LNCaP clone FGC (cell line): Measurements from ENCODE around the gene MAP3K6.

Experiments used
- DNase-seq: peaks from one replicate; pipeline ENCODE4 v3.0.0-alpha.2; 2011; ENCODE audit warnings: low read depth
- H3K4me3 ChIP-seq: 2 replicates; pipeline ENCODE4 v1.5.1; 2011; ENCODE audit warnings: mild to moderate bottlenecking, low read depth, low read length, control low read depth
- CTCF ChIP-seq: IDR thresholded peaks from 2 replicates; pipeline ENCODE4 v1.5.1; 2012; ENCODE audit warnings: mild to moderate bottlenecking; ENCODE audit not compliant: control insufficient read depth, insufficient read depth; ENCODE audit errors: extremely low read depth

The MAP3K6 gene

DNA sequence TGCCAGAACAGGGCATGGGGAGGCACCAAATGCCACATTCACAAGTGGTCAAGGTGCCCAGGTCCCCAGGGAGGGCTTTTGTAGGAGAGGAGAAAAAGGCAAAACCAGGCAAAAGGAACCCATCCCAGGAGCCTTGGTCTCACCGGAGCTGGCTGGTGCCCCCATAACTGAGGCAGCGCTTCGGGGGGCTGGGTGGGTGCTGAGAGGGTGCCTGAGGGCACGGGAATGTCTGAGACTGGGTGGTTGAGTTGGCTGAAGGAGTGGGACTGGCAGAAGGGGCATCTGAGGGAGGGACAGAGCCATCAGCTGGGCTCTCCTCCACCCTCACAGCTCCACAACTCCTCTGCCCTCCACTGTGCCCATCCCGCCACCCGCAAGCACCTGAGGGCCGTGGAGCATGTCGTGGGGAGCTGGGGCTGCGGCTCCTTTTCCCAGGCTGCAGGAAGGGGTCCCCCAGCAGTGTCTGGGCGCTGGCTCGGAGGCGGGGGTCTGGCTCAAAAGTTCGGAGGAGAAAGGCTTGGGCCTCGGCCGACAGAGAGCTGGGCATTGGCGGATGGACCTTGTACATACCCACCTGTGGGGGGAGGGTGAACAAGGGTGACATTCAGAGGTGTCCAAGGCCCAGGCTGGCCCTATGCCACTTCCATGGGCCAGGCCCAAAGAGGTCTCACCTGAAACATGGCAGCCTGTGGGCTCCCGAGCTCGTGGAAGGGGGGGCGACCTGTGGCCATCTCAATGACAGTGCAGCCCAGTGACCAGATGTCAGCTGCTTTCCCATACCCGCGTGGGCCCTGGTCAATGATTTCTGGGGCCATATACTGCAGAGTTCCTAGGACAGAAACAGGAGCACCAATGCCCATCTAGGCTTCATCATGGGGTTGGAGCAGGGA, 8.5 kb downstream of the MAP3K6 start:
- TF ChIP-seq CTCF = no peak
- no peak for DNase-seq
- no peak overlapping the region for H3K4me3 ChIP-seq

DNA sequence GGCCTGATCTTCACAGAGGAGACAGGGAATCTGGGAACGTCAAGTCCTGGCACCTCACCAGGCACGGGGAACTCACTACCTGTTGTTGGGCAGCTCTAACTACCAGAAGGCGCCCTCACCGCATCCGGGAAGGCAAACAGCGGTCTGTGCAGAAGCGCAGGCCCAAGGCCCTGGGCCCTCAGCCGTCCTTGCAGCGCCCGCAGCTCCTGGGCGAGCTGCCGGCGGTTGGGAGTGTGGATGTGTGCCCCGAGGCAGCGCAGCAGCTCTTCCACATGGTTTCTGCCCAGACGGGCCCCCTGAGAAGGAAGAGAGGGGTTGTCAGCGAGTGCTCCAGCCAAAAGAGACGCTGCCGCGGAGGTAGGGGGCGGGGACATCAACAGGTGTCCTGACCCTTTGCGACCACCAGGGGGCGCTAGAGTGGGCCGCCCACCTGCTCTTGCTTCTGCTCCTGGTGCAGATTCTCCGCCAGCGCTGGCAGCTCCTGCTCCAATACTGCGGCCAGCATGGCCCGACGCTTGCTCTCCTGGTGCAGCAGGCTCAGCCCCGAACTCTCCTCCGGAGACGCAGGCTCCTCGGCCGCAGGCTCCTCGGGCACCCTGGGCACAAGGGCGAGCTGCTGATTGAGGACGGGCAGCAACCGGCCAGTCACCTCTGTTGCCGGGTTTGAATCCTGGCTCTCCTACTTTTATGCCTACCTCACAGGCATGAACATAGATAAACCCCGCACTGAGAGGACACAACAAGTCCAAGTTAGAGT, 9.3 kb downstream of the MAP3K6 start:
- peak; percentile 91 for TF ChIP-seq CTCF
- DNase-seq = no peak
- H3K4me3 ChIP-seq = no peak overlapping the region

DNA sequence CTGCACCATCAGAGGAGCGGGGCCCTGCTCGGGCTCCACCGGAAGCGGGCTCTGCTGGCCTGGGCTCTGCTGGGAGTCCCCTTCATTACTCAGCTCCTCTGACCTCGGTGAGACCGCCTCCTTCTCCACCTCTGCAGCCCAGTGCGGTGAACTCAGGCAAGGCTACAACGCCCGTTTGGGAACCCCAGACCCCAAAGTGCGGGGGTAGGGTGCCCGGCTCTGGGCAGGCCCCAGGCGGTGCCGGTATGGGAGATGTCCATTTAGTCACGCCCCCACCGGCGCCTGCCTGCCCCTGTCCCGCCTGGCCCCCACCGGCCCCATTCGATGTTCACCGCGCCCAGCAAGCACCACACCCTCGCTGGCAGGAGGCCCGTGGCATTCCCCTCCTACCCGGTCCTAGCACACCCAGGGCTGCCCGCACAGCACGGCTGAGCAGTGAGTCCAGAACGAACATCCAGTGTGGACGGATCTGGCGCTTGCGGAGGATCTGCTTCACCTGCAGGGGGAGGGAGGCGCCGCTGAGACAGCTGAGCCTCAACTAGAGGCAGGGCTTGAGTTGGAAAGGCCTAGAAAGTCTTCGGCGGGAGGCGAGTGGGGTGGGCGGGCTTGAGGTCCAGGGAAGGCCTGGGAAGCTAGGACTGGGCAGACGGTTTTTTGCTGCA, 10.0 kb downstream of the MAP3K6 start:
- no peak overlapping the region for H3K4me3 ChIP-seq
- DNase-seq = no peak

DNA sequence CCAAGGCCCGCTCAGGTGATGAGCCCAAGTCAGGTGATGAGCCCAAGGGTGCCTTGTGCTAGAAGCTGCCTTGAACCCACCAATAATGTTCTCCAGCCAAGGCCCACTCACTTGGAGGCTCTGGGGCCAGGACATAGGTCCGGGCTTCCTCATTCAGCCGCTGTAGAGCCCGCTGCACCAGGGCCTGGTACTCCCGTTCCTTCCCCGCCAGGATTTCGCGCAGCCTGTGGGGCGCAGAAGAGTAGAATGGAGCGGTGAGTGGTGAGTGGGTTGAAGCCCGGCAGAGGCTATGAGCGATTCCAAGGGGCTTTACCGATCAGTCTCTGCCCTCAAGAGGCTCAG, 10.5 kb downstream of the MAP3K6 start:
- no peak overlapping the region for H3K4me3 ChIP-seq
- DNase-seq = no peak
- no peak for TF ChIP-seq CTCF

More for the DNA sequence above, 10.0 kb downstream of the MAP3K6 start:
- TF ChIP-seq CTCF = no peak

DNA sequence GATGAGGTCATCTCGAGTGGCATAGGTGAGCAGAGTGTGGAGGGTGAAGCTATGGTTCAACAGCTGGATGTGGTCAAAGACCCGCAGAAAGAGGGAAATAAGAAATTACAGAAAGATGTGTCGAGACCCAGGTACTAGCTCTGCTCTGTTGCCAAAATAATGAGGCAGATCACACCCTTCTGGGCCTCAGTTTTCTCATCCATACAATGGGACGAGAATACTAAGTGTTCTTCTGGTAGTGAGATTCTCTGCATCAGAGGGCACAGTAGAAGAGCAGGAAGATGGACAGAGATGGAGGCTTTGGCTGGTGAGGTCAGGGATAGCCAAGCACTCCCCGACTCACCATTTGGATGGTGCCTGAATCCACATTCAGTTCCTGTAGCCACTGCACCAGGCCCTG, 11.1 kb downstream of the MAP3K6 start:
- DNase-seq = no peak
- no peak overlapping the region for H3K4me3 ChIP-seq
- no peak for TF ChIP-seq CTCF

DNA sequence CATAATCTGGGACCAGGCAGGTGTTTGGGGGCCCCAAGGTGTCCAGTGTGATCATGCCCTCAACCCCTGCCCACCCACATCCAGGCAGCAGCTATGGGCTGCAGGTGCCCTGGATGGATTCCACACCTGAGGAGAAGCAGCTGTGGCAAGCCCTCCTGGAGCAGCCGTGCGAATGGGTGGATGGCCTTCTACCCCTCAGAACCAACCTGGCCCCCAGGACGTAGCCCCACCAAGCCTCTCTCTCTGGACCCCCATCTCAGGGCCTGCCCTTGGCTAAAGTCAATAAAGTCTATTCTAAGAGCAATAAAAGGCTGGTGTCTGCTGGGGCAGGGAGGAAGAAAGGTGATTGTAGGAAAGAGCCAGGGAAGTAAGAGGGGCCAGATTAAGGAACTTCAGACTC, 13.1 kb downstream of the MAP3K6 start:
- no peak for TF ChIP-seq CTCF
- DNase-seq = no peak
- H3K4me3 ChIP-seq = no peak overlapping the region
